Left renal cortex interstitium (tissue), 4 donors: ENCODE data around the gene CDC37L1. TPM values are rescaled to one million over a fixed set of nuclear protein-coding genes. Genes with fewer than 3 reads are reported as not detected.
"Not testable (repeated sequence)": the region's sequence is repeated elsewhere in the genome, so short reads cannot be mapped to it uniquely, and the experiment has no call there.

ENCODE experiments used
- DNase-seq, 4 donors: peaks; one replicate each; pipeline ENCODE4 v3.0.0-alpha.2; 2013; ENCODE audit warnings: low read depth in 4 of 4, low spot score in 2 of 4, missing footprints in 1 of 4
- polyA plus RNA-seq, 4 donors: library from polyadenylated mRNA; unstranded; fragments of 120-200 nt; gene quantifications; one replicate each; pipeline ENCODE4 v1.2.1, GENCODE V29; 2013; ENCODE audit not compliant: insufficient read length in 4 of 4

CDC37L1 gene
- 10 to 100 TPM; 18.9 to 22.0 (median 20.8) TPM for polyA plus RNA-seq

- DNase-seq, result peak in 3 of 4 donors; percentile 91 to 96 (median 92)
Observed at GRCh38 chr9:4679268-4680172, at the start of gene CDC37L1. Gene CDC37L1, plus strand, starts transcription at chr9:4679569. Its CDS starts 199 bp downstream, at chr9:4679768.

GRCh38 chr9:4630836-4631235 lies 48.5 kb upstream of the CDC37L1 start:
- no peak for DNase-seq

DNA sequence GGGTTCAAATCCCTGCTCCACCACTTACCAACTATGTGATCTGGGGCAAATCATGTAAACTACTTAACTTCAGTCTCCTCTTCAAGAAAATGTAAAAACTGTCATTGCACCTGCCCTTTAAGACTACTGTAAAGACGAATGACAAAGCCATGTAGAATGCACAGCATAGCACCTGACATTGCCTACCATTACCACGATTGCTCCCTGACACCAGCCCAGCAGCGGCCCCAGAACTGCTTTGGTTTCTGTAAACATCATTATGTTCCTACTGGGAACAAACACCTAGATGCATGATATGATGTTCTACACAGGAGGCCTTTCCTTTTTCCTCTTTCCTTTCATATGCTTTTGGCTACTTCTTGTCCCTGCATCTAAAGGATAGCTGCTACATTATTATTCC lies 40.4 kb upstream of the CDC37L1 start:
- no peak for DNase-seq

DNA sequence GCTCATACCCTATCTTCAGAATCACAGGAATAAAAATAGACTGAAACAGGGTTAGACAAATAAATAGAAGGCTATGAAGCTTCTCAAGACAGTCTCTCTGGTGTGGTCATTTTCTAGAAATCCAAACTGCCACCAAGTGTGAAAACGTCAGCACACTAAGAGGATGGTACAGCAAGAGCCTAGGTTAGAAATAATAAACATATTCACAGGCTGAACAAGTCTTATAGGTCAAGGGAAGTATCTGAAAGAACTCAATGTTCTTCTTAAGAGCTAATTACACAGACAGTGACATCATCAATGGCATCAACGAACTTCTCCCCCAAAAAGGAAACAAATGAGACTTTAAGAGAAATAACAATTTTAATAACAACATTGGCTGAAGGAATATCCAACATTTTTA lies 39.9 kb upstream of the CDC37L1 start:
- DNase-seq, result no peak

DNA sequence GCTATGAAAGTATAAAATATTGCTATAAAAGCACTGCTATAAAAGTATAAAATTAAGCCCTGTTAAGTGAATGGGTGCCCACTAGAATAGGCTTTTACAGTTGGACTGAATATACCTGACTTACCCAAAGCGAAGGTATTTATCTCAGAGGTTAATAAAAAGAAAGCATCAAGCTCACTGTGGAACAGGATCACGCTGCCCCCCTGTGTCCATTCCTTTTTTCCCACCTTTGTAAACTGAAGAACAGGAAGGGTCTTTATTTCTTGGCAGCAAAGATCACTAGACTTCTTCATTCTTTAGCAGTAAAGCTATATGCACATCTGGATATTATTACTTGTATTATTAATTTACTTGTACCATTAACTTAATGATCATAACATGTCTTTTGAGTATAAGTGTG lies 39.3 kb upstream of the CDC37L1 start:
- DNase-seq, result no peak

DNA sequence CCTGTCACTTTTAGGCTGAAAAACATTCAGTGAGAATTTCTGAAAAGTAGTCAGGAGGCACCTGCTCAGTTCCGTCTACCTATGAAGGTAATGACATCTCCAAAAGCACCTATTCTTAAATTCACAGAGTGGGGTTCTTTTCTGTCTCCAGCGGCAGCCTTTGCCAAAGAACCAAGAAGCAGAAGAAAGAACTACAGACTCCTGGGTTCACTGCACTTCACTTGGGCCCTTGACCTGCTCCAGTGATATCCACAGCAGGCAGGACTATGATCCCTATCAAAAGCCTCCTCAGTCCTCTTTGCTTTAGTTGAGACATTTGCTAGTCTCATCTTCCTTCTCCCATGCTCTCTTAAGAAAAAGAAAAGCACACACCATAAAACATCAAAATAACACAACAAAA lies 37.0 kb upstream of the CDC37L1 start:
- no peak for DNase-seq

DNA sequence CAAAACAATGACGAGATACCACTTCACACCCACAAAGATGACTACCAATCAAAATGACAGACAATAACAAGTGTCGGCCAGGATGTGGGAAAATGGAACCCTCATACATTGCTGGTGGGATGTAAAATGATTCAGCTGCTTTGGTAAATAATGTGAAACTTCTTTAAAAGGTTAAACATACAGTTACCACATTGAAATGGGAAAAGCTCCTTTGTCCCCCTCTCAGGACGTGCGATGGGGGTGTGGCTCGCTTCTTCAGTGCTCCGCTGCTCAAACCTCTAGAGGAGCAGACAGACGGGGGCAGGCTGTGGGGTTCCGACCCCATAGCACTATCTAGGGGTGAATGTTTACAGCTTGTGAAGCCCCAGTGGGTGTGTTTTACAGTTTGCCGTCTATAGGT lies 25.3 kb upstream of the CDC37L1 start:
- DNase-seq, result no peak

- no peak for DNase-seq
Observed at GRCh38 chr9:4654538-4654937, 24.8 kb upstream of the CDC37L1 start.

DNA sequence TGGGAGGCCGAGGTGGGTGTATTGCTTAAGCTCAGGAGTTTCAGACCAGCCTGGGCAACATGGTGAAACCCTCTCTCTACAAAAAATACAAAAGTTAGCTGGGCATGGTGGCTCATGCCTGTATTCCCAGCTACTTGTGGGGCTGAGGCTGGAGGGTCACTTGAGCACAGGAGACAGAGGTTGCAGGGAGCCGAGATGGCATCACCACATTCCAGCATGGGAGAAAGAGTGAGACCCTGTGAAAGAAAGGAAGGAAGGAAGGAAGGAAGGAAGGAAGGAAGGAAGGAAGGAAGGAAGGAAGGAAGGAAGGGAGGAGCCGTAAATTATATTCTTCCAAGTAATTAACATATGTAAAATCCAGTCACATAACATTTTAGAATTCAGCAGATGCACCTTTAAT lies 23.2 kb upstream of the CDC37L1 start:
- DNase-seq, result not testable (repeated sequence)

DNA sequence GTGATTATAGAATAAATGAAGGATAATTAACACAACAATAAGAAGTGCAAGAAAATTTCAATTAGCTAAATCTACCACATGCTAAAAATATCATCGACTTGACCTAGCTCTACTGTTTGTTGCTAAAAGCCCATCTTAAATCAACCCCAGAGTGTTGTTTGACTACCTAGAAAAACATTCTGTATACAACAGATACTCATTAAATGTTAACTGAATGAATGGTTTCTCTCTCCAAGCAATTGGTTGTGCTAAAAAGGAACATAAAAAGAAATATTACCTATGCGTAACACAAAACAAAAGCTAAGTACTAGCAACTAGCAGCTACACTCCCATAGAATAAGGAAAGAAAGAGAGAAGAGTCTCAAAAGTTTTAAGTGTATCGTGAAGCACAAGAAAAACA lies 22.7 kb upstream of the CDC37L1 start:
- DNase-seq, result no peak

DNA sequence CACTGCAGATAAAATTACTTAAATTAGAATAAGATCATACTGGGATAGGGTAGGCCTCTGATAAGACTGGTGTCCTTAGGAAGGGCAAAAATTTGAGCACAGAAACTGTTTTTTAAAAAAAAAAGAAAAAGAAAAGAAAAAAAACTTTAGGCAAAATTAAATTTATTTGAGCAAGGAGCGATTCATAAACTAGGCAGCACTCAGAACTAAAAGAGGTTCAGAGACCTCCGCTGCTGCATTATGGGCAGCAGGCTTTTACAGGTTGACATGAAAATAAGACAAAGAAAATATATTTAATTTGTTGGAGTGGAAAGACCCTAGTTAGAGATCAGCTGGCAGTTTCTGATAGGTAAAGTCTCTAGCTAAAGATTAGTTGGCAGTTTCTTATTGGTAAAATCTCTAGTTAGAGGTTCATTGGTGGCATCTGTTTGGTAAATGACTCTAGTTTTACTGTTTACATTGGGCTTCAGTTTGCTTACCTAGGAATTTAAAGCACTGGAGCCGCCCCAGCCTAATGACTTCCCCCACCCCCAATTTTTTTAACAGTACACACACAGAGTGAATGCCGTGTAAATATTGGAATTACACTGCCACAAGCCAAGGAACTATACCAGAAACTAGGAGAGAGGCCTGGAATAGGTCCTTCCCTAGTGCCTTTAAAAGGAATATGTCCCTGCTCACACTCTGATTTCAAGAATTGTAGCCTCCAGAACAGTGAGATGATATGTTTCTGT lies 21.8 kb upstream of the CDC37L1 start:
- DNase-seq, result no peak

GRCh38 chr9:4660665-4661064 lies 18.7 kb upstream of the CDC37L1 start:
- DNase-seq, result not testable (repeated sequence)

- no peak for DNase-seq
Observed at GRCh38 chr9:4661165-4661564, 18.2 kb upstream of the CDC37L1 start.

DNA sequence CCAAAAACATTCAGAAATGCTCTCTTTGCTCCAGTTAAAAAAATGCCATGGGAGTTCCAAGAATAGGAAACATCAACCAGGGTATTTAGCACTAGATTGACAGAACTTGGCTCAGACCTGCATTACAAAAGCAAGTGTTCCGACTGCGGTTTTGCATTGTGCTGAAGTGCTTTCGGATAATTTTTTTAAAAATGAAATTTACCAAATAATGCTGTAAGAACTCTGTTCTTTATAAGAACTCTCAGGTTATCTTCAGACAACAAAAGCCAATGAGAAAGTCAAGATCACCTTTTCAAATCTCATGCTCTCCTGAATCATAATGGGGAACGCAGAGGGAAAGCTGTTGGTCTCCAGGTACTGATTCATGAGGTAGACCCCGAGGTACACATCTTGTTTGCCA lies 17.8 kb upstream of the CDC37L1 start:
- no peak for DNase-seq

- DNase-seq, result peak in 2 of 4 donors; percentile 76 to 83
Observed at GRCh38 chr9:4662108-4662988, 17.0 kb upstream of the CDC37L1 start, which contains the start of gene PLPP6. Gene PLPP6, plus strand, starts transcription at chr9:4662294. Its CDS starts 82 bp downstream, at chr9:4662376.

DNA sequence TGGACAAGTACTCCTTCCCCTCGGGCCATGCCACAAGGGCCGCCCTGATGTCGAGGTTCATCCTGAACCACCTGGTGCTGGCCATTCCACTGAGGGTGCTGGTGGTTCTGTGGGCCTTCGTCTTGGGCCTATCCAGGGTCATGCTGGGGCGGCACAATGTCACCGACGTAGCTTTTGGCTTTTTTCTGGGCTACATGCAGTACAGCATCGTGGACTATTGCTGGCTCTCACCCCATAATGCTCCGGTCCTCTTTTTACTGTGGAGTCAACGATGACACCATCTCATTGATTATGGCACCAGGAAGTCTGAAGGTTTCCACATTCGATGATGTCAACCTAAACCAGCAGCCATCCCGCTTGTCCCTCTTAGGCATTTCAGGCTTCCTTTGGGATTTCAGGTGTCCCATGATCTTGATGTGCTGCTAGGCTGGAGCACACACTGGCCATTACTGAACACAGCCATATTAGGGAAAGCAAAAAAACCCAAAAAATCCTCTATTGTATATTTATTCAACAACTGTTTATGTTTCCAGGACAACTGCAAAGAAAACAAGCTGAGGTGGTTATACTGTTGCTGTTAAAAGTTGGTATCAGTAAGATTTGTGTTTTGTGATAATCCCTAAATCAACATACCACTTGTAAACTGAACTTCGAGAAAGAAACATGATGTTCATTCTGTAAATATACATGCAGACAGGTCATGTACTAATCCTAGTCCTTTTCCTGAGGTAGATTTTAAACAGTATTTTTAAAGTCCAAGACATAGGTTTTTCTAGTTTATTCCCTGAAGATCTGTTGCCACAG lies 16.2 kb upstream of the CDC37L1 start:
- no peak for DNase-seq

DNA sequence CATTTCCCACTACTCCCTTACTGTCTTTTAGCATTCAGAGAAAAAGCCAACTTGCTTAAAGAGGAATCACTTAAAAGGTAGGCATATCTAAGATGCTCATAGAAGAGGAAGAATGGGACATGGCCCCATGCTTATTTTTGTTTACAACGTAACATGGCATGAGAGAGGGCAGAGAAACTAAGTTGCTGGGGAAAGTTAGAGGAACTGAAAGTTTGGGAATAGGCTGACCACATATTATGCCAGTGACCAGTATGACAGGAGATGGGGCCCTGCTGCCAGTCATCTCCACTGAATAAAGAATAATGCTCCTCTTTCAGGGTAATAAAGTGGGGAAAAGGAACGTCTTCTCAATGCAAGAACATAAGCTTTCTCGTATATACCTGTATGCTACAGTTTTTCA lies 15.4 kb upstream of the CDC37L1 start:
- no peak for DNase-seq

DNA sequence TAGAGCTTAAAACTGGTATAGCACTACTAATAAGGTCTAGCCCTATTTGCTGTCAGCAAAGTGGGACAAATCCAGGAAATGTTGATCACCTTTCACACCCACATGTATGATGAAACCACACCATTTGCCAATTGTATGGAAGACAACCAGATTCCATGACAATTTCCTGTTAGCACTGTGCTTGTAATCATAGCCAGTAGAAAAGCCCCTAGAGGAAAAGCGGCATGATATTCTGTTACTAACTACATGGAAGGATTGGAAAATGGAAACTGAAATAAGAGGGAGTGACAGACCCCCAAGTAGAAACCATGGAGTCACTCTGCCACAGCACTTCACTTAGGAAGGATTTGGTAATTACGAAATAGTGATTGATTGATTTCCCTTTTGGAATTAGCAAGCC lies 14.0 kb upstream of the CDC37L1 start:
- DNase-seq, result no peak

DNA sequence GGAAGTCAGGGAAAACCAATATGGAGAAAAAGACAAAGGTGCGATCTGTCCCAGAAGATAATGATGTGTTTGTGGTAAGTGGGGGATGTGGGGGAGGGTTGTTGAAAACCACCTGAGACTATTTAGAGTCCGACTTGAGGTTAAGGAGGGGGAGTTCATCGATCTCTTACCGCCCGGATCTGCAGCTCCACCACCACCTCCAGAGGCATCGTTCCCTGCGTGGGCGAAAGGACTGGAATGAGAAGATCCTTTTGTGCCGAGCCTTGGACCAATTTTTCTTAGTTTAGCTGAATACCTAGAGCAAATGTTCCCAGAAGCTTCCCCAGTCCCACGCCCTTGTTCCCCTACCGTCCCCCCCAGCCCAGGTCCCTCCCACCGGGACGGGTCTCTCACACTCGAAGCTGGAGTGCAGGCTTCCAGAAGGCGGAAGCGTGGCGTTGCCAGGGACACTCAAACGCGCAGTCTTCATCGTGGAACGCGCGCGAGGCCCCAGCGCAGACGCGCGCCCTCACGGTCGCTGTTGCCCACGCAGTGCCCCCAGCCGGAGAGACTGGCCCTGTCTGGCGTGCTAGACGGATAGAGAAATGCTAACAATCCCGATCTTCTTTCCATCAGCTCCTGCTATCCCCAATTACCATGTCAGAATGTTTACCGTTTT lies 13.2 kb upstream of the CDC37L1 start, which contains the start of gene SPATA6L:
Gene SPATA6L (minus strand): TSS at position 439 of the 658 bp plus-strand sequence. CDS start 230 bp downstream, at position 209.
- no peak for DNase-seq
